Sigmoid colon (tissue), 7 donors: Measurements from ENCODE around the gene HNRNPL. TPM values are rescaled to one million over a fixed set of nuclear protein-coding genes. Genes with fewer than 3 reads are reported as not detected.

Source experiments
- DNase-seq: peaks from one replicate; pipeline ENCODE4 v3.0.0-alpha.2; 2019
- H3K27ac ChIP-seq, 4 donors: fragments of 200-600 bp; sonication (generic); one replicate each; pipeline ENCODE4 v1.5.1; 2016 to 2019; ENCODE audit warnings: mild to moderate bottlenecking in 1 of 4
- H3K27me3 ChIP-seq, 3 donors: fragments of 200-600 bp; sonication (generic); one replicate each; pipeline ENCODE4 v1.5.1; 2019; ENCODE audit warnings: mild to moderate bottlenecking in 1 of 3
- H3K36me3 ChIP-seq, 4 donors: fragments of 200-600 bp; sonication (generic); one replicate each; pipeline ENCODE4 v1.5.1; 2016 to 2019
- H3K4me1 ChIP-seq, 4 donors: fragments of 200-600 bp; sonication (generic); one replicate each; pipeline ENCODE4 v1.5.1; 2017 to 2019
- H3K4me3 ChIP-seq, 4 donors: fragments of 200-600 bp; sonication (generic); one replicate each; pipeline ENCODE4 v1.5.1; 2017 to 2019; ENCODE audit warnings: mild to moderate bottlenecking in 2 of 4, moderate library complexity in 1 of 4
- H3K9me3 ChIP-seq, 4 donors: fragments of 200-600 bp in 3 of 4; sonication (generic) in 3 of 4; one replicate each; pipeline versions ENCODE4 v1.5.1 to v1.6.1; 2013 to 2019
- EP300 ChIP-seq, 4 donors: sonication (generic); formaldehyde crosslinking; IDR thresholded peaks; one replicate each; pipeline ENCODE4 v1.6.1; 2017; ENCODE audit warnings: antibody characterized with exemption in 4 of 4
- POLR2A ChIP-seq, 2 donors: fragments of 450-650 bp; IDR thresholded peaks; one replicate each; pipeline ENCODE4 v1.6.1; 2016; ENCODE audit warnings: antibody characterized with exemption in 2 of 2, mild to moderate bottlenecking in 2 of 2, moderate library complexity in 2 of 2
- POLR2AphosphoS5 ChIP-seq, 4 donors: sonication (generic); formaldehyde crosslinking; IDR thresholded peaks; one replicate each; pipeline ENCODE4 v1.6.1; 2017; ENCODE audit warnings: antibody characterized with exemption in 4 of 4
- WGBS, 2 donors: extraction: QIAGEN DNeasy Blood & Tissue Kit; methylation state at CpG; one replicate each; pipeline ENCODE4 v1.1.7; 2013; 5-methylcytosine and 5-hydroxymethylcytosine counted together
- intact Hi-C: fragments of 100-400 bp; cut with DNase I; formaldehyde crosslinking; loops from one replicate; pipeline ENCODE4 v1.15.1; 2023
- polyA plus RNA-seq, 3 donors: library from polyadenylated mRNA; stranded (reverse); fragments of 200-250 nt; gene quantifications; one replicate each; pipeline ENCODE4 v1.2.3, GENCODE V29; 2013
- total RNA-seq, 4 donors: library from RNA; depleted of rRNA; stranded (reverse); fragments of >200 nt; gene quantifications; one replicate each; pipeline ENCODE4 v1.1.0, GENCODE V29; 2016
- TF ChIP-seq, protein P1 (sequence below), 4 experiments: fragments of 450-650 bp in 3 of 4; fragments of 200-600 bp in 1 of 4; IDR thresholded peaks; one replicate each; pipeline ENCODE4 v1.5.1; 2016 to 2019; ENCODE audit warnings: antibody characterized with exemption in 4 of 4, mild to moderate bottlenecking in 3 of 4, moderate library complexity in 2 of 4
- donor health status: healthy with polysubstance abuse.
- donor health status: Bipolar disorder and iron deficiency.
- donor health status: healthy.

The HNRNPL gene
- total and polyA plus RNA-seq, 7 donors, result 115 to 206 (median 160) TPM

DNA sequence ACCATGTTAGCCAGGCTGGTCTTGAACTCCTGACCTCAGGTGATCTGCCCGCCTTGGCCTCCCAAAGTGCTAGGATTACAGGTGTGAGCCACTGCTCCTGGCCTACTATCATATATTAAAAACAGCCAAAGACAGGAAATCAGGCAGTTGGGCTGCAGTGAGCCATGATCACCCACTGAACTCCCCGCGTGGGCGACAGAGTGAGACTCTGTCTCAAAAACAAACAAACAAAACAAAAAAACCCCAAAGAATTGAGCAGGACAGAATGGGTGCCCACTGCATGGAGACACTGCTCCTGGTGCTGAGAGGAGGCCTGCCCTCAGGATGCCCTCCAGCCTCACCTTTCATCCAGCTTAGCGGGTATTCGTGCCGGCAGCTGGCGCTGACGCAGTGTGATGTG lies 33.5 kb upstream of the HNRNPL start:
- Histone ChIP-seq H3K9me3 (no peaks in the 10 kb centered on the region), H3K4me1 (peaks cover 0 to 12% (median 8%) of the 10 kb centered on the region in 4 donors), H3K4me3 (no peak overlapping the region), H3K36me3 (peaks cover 15 to 61% (median 25%) of the 10 kb centered on the region in 4 donors), H3K27me3 (no peaks in the 10 kb centered on the region), H3K27ac (no peak overlapping the region)
- TF ChIP-seq POLR2A (IDR thresholded peaks at IDR 0.05) (no peak), EP300 (IDR thresholded peaks at IDR 0.05) (no peak), POLR2AphosphoS5 (IDR thresholded peaks at IDR 0.05) (no peak)
- TF ChIP-seq, protein P1, sequence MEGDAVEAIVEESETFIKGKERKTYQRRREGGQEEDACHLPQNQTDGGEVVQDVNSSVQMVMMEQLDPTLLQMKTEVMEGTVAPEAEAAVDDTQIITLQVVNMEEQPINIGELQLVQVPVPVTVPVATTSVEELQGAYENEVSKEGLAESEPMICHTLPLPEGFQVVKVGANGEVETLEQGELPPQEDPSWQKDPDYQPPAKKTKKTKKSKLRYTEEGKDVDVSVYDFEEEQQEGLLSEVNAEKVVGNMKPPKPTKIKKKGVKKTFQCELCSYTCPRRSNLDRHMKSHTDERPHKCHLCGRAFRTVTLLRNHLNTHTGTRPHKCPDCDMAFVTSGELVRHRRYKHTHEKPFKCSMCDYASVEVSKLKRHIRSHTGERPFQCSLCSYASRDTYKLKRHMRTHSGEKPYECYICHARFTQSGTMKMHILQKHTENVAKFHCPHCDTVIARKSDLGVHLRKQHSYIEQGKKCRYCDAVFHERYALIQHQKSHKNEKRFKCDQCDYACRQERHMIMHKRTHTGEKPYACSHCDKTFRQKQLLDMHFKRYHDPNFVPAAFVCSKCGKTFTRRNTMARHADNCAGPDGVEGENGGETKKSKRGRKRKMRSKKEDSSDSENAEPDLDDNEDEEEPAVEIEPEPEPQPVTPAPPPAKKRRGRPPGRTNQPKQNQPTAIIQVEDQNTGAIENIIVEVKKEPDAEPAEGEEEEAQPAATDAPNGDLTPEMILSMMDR (IDR thresholded peaks at IDR 0.05), result no peak
- DNase-seq, result no peak
- WGBS, 2 donors, result 92 to 96% methylated on average over 9 of the region's 9 CpGs
- intact Hi-C loops, result no loop called here

DNA sequence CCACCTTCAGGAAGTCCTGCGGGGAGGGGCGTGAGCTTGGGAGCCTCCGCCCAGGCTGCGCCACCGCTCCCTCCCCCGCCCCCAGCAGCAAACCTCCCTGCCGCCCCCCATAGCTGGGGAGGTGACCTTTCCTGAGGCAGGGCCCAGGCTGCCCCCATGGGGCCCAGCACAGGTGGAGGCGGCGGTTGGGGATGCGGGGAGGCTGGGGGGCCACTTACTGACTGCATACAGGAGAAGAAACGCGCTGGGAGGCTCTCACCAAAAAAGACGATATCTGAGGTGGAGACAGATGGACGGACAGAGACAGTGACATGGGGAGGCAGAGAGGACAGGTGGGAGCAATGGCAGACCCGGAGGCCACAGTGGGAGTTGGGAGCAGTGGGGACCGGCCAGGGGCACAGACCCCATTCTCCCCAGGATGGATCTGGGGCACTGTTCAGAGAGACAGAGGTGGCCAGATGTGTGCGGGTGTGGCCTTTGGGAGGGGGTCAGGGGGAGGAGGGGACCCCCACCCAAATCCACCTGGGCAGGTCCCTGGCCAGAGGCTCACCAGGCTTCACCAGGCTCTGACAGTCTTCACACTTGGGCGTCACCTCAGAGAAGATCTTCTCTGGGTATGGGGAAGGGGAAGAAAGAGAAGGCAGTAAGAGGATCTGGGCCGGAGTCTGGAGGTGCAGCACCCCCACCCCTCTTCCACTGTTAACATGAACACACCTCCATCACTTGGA lies 31.3 kb upstream of the HNRNPL start:
- Histone ChIP-seq H3K36me3 (peaks cover 13 to 53% (median 25%) of the 10 kb centered on the region in 4 donors), H3K27ac (no peak overlapping the region), H3K4me1 (peaks cover 0 to 6% (median 4%) of the 10 kb centered on the region in 4 donors), H3K27me3 (no peaks in the 10 kb centered on the region), H3K9me3 (no peaks in the 10 kb centered on the region), H3K4me3 (no peak overlapping the region)
- 94 to 95% methylated on average over 19 of the region's 19 CpGs for WGBS, 2 donors
- TF ChIP-seq POLR2AphosphoS5 (IDR thresholded peaks at IDR 0.05) (no peak), EP300 (IDR thresholded peaks at IDR 0.05) (no peak), POLR2A (IDR thresholded peaks at IDR 0.05) (no peak)
- TF ChIP-seq, protein P1 (IDR thresholded peaks at IDR 0.05), result no peak
- no peak for DNase-seq
- intact Hi-C loops, result no loop called here

DNA sequence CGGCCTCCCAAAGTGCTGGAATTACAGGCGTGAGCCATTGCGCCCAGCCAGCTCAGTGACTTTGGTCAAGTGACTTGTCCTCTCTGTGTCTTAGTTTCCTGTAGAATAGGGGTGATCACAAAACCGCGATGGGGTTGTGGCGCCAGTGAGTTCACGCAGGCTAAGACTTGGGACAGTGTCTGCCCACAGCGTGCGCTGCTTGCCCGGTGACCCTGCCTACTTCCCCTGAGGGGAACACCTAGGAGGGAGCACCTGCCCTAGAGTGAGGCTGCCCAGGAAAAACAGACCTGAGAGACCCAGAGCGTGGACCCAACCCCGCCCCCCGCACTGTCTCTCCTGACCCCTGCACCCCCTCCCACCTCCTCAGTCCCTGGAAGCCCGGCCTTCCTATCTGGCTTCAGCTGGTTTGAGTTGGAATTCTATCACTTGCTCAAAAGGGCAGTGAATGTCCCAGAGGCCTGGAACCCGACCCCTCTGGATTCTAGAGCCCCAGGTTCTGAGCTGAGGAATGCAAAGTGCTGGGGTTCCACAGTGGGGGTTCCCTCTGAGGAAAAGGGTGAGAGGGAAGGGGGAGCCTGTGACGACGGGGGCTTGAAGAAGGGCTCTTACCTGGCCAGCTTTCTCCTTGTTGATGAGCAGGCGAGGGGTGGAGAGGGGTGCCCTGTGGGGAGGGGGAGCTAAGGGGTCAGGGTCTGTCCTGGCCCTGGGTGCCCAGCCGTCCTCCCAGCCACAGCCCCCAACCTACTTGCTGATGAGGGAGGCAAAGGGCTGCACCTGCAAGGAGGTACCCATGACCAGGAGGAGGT lies 30.5 kb upstream of the HNRNPL start:
- no peaks in the 10 kb centered on the region for H3K4me1 ChIP-seq
- H3K36me3 ChIP-seq, result peaks cover 13 to 53% (median 25%) of the 10 kb centered on the region in 4 donors
- intact Hi-C loops, result no loop called here
- TF ChIP-seq, protein P1 (IDR thresholded peaks at IDR 0.05), result no peak
- TF ChIP-seq POLR2AphosphoS5 (IDR thresholded peaks at IDR 0.05) (no peak), POLR2A (IDR thresholded peaks at IDR 0.05) (no peak)
- H3K9me3 ChIP-seq, result no peaks in the 10 kb centered on the region
- 94 to 95% methylated on average over 19 of the region's 19 CpGs for WGBS, 2 donors
- no peaks in the 10 kb centered on the region for H3K27me3 ChIP-seq
- H3K27ac ChIP-seq, result no peak overlapping the region
- no peak for DNase-seq
- H3K4me3 ChIP-seq, result no peak overlapping the region

DNA sequence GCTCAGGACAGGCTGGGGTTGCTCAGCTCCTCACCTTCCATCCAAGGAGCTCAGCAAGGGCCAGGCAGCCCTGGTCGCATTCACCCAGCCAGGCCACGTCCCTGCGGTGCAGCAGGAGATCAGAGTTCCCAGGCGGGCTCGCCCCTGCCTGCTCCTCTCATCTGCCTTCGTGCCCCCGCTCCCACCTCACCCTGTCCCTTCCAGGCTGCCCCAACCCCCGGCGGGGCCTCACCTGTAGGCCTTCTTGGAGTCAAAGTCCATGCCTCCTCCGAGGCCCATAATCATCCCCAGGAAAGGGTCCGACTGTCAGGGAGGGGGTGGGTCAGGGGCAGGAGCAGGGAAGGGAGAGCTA lies 29.6 kb upstream of the HNRNPL start:
- intact Hi-C loops, result no loop called here
- Histone ChIP-seq H3K36me3 (peaks cover 13 to 51% (median 25%) of the 10 kb centered on the region in 4 donors), H3K9me3 (no peaks in the 10 kb centered on the region), H3K27ac (no peak overlapping the region), H3K27me3 (no peaks in the 10 kb centered on the region), H3K4me1 (no peaks in the 10 kb centered on the region), H3K4me3 (no peak overlapping the region)
- WGBS, 2 donors, result 61 to 82% methylated on average over 11 of the region's 11 CpGs
- no peak for DNase-seq
- TF ChIP-seq POLR2A (IDR thresholded peaks at IDR 0.05) (no peak), POLR2AphosphoS5 (IDR thresholded peaks at IDR 0.05) (no peak), EP300 (IDR thresholded peaks at IDR 0.05) (no peak)
- TF ChIP-seq, protein P1 (IDR thresholded peaks at IDR 0.05), result no peak
